ENCODE data around the gene ADARB2. TPM values are rescaled to one million over a fixed set of nuclear protein-coding genes. Genes with fewer than 3 reads are reported as not detected.
A peak's percentile ranks its signal among the peaks of the same experiment; 100 is the strongest.

ADARB2 gene
- total RNA-seq, 2 experiments from 2014 or later: 0.17 to 0.30 TPM

GRCh38 chr10:1688531-1688930, 48.8 kb downstream of the ADARB2 start:
- Mint-ChIP-seq H3K4me1 (no peaks in the 10 kb centered on the region), H3K27me3 (no peaks in the 10 kb centered on the region), H3K27ac (no peak overlapping the region), H3K9me3 (no peaks in the 10 kb centered on the region), H3K4me3 (no peak overlapping the region), H3K36me3 (ENCODE audit: low read depth) (no peaks in the 10 kb centered on the region)
- DNase-seq: no peak
- CTCF ChIA-PET: no interaction called here
- POLR2A ChIA-PET: no interaction called here

- no peaks in the 10 kb centered on the region for H3K9me3 Mint-ChIP-seq
- H3K4me3 Mint-ChIP-seq: no peak overlapping the region
- no peaks in the 10 kb centered on the region for H3K36me3 Mint-ChIP-seq (ENCODE audit: low read depth)
- no peaks in the 10 kb centered on the region for H3K4me1 Mint-ChIP-seq
- no peaks in the 10 kb centered on the region for H3K27me3 Mint-ChIP-seq
- H3K27ac Mint-ChIP-seq: no peak overlapping the region
- DNase-seq: no peak
- ChIA-PET CTCF (no interaction called here), POLR2A (no interaction called here)
These were observed 49.6 kb downstream of the ADARB2 start for GRCh38 chr10:1687623-1688150.

- Mint-ChIP-seq H3K27ac (no peak overlapping the region), H3K27me3 (no peaks in the 10 kb centered on the region), H3K9me3 (no peaks in the 10 kb centered on the region), H3K36me3 (ENCODE audit: low read depth) (no peaks in the 10 kb centered on the region), H3K4me3 (no peak overlapping the region), H3K4me1 (no peaks in the 10 kb centered on the region)
- ChIA-PET POLR2A (no interaction called here), CTCF (no interaction called here)
- no peak for DNase-seq
These were observed 50.1 kb downstream of the ADARB2 start for GRCh38 chr10:1687190-1687589.

- Mint-ChIP-seq H3K27me3 (no peaks in the 10 kb centered on the region), H3K27ac (no peak overlapping the region), H3K4me3 (no peak overlapping the region), H3K4me1 (no peaks in the 10 kb centered on the region), H3K9me3 (no peaks in the 10 kb centered on the region), H3K36me3 (ENCODE audit: low read depth) (no peaks in the 10 kb centered on the region)
- ChIA-PET CTCF (no interaction called here), POLR2A (interaction anchor here (0.6 kb wide), 1 partner anchor 607 kb away, joined by 4 read pairs; no protein-coding TSS in a partner anchor)
- DNase-seq: no peak
These were observed 50.9 kb downstream of the ADARB2 start for GRCh38 chr10:1686491-1686749.

GRCh38 chr10:1685699-1686490, 51.4 kb downstream of the ADARB2 start:
- CTCF ChIA-PET: no interaction called here
- H3K27me3 Mint-ChIP-seq: no peaks in the 10 kb centered on the region
- H3K4me1 Mint-ChIP-seq: no peaks in the 10 kb centered on the region
- POLR2A ChIA-PET: interaction anchor here (0.6 kb wide), 1 partner anchor 607 kb away, joined by 4 read pairs; no protein-coding TSS in a partner anchor
- H3K27ac Mint-ChIP-seq: no peak overlapping the region
- DNase-seq: no peak
- H3K4me3 Mint-ChIP-seq: no peak overlapping the region
- H3K36me3 Mint-ChIP-seq (ENCODE audit: low read depth): no peaks in the 10 kb centered on the region
- H3K9me3 Mint-ChIP-seq: no peaks in the 10 kb centered on the region

- DNase-seq: no peak
- Mint-ChIP-seq H3K4me3 (no peak overlapping the region), H3K27me3 (no peaks in the 10 kb centered on the region), H3K36me3 (ENCODE audit: low read depth) (no peaks in the 10 kb centered on the region), H3K9me3 (no peaks in the 10 kb centered on the region), H3K4me1 (no peaks in the 10 kb centered on the region), H3K27ac (no peak overlapping the region)
- ChIA-PET CTCF (no interaction called here), POLR2A (no interaction called here)
These were observed 52.3 kb downstream of the ADARB2 start for GRCh38 chr10:1684991-1685390.

GRCh38 chr10:1683649-1684048, 53.7 kb downstream of the ADARB2 start:
- CTCF ChIA-PET: no interaction called here
- no peak overlapping the region for H3K4me3 Mint-ChIP-seq
- H3K4me1 Mint-ChIP-seq: no peaks in the 10 kb centered on the region

GRCh38 chr10:1679821-1680650, 57.3 kb downstream of the ADARB2 start:
- CTCF ChIA-PET: no interaction called here
- Mint-ChIP-seq H3K4me3 (no peak overlapping the region), H3K27me3 (no peaks in the 10 kb centered on the region), H3K36me3 (ENCODE audit: low read depth) (no peaks in the 10 kb centered on the region), H3K27ac (peak overlapping the region; percentile 21), H3K4me1 (no peaks in the 10 kb centered on the region), H3K9me3 (no peaks in the 10 kb centered on the region)
- POLR2A ChIA-PET: no interaction called here
- no peak for DNase-seq

More at GRCh38 chr10:1683649-1684048, 53.7 kb downstream of the ADARB2 start:
- POLR2A ChIA-PET: no interaction called here
- no peak for DNase-seq
- Mint-ChIP-seq H3K9me3 (no peaks in the 10 kb centered on the region), H3K36me3 (ENCODE audit: low read depth) (no peaks in the 10 kb centered on the region), H3K27ac (no peak overlapping the region), H3K27me3 (no peaks in the 10 kb centered on the region)

- ChIA-PET POLR2A (no interaction called here), CTCF (no interaction called here)
- Mint-ChIP-seq H3K4me1 (no peaks in the 10 kb centered on the region), H3K27me3 (no peaks in the 10 kb centered on the region), H3K4me3 (no peak overlapping the region), H3K9me3 (no peaks in the 10 kb centered on the region), H3K27ac (no peak overlapping the region), H3K36me3 (ENCODE audit: low read depth) (no peaks in the 10 kb centered on the region)
- no peak for DNase-seq
These were observed 59.2 kb downstream of the ADARB2 start for GRCh38 chr10:1678084-1678483.

- no peak for DNase-seq
- Mint-ChIP-seq H3K27ac (no peak overlapping the region), H3K4me3 (no peak overlapping the region), H3K4me1 (no peaks in the 10 kb centered on the region), H3K27me3 (no peaks in the 10 kb centered on the region), H3K9me3 (no peaks in the 10 kb centered on the region), H3K36me3 (ENCODE audit: low read depth) (no peaks in the 10 kb centered on the region)
- CTCF ChIA-PET: no interaction called here
- POLR2A ChIA-PET: no interaction called here
These were observed 59.9 kb downstream of the ADARB2 start for GRCh38 chr10:1677307-1677939.

- POLR2A ChIA-PET: no interaction called here
- no peak overlapping the region for H3K27ac Mint-ChIP-seq
- no peaks in the 10 kb centered on the region for H3K4me1 Mint-ChIP-seq
- no peak for DNase-seq
- no peaks in the 10 kb centered on the region for H3K36me3 Mint-ChIP-seq (ENCODE audit: low read depth)
- no peak overlapping the region for H3K4me3 Mint-ChIP-seq
- CTCF ChIA-PET: no interaction called here
- H3K27me3 Mint-ChIP-seq: no peaks in the 10 kb centered on the region
- no peaks in the 10 kb centered on the region for H3K9me3 Mint-ChIP-seq
These were observed 62.8 kb downstream of the ADARB2 start for GRCh38 chr10:1674501-1674900.

GRCh38 chr10:1673568-1674345, 63.6 kb downstream of the ADARB2 start:
- H3K9me3 Mint-ChIP-seq: no peaks in the 10 kb centered on the region
- ChIA-PET POLR2A (no interaction called here), CTCF (no interaction called here)
- no peak overlapping the region for H3K27ac Mint-ChIP-seq
- H3K36me3 Mint-ChIP-seq (ENCODE audit: low read depth): no peaks in the 10 kb centered on the region
- H3K4me3 Mint-ChIP-seq: no peak overlapping the region
- no peaks in the 10 kb centered on the region for H3K4me1 Mint-ChIP-seq
- no peaks in the 10 kb centered on the region for H3K27me3 Mint-ChIP-seq
- DNase-seq: no peak

Data from activated CD4-positive, alpha-beta T cell treated with anti-CD3 and anti-CD28 coated beads, Interleukin-2, amount 10 ng/mL, durations not matched to agents 7 days and 5 days (primary cell).